Fibroblast of pulmonary artery (primary cell): ENCODE results near the gene RAX.

ENCODE experiments used
- DNase-seq: peaks from one replicate; pipeline ENCODE4 v3.0.0-alpha.2; 2010; ENCODE audit warnings: low read depth
- H3K4me3 ChIP-seq: replicated peaks from 2 replicates; pipeline ENCODE4 v1.5.1; 2011; ENCODE audit warnings: low read depth, mild to moderate bottlenecking, control low read depth, low read length, moderate library complexity
- CTCF ChIP-seq: IDR thresholded peaks from 2 replicates; pipeline ENCODE4 v1.5.1; 2011; ENCODE audit warnings: mild to moderate bottlenecking, control low read depth, low read length, inconsistent platforms; ENCODE audit errors: missing control alignments

RAX gene

GRCh38 chr18:59268721-59269562 is 4.3 kb downstream of the RAX start:
- DNase-seq = peak; percentile 27
- no peak for TF ChIP-seq CTCF
- H3K4me3 ChIP-seq = no peak overlapping the region

GRCh38 chr18:59268127-59268720 is 5.0 kb downstream of the RAX start:
- H3K4me3 ChIP-seq = no peak overlapping the region
- DNase-seq = no peak
- TF ChIP-seq CTCF = no peak

GRCh38 chr18:59267503-59268126 is 5.6 kb downstream of the RAX start:
- no peak for DNase-seq
- no peak overlapping the region for H3K4me3 ChIP-seq
- TF ChIP-seq CTCF = no peak

- no peak for TF ChIP-seq CTCF
- H3K4me3 ChIP-seq = no peak overlapping the region
- DNase-seq = no peak
These were observed 6.3 kb downstream of the RAX start for GRCh38 chr18:59266886-59267502.

GRCh38 chr18:59266459-59266858 is 6.8 kb downstream of the RAX start:
- no peak for TF ChIP-seq CTCF
- DNase-seq = no peak

GRCh38 chr18:59265974-59266369 is 7.3 kb downstream of the RAX start:
- no peak overlapping the region for H3K4me3 ChIP-seq
- TF ChIP-seq CTCF = no peak
- no peak for DNase-seq

More at GRCh38 chr18:59266459-59266858, 6.8 kb downstream of the RAX start:
- no peak overlapping the region for H3K4me3 ChIP-seq
